CD4-positive, alpha-beta T cell (primary cell): ENCODE data around the gene ANXA4. TPM values are rescaled to one million over a fixed set of nuclear protein-coding genes. Genes with fewer than 3 reads are reported as not detected.

Experiments
- ATAC-seq: fragments of 200-7000 bp; cut with Tn5 transposase; one replicate; pipeline ENCODE4 v1.10.0; 2022; ENCODE audit warnings: mild to moderate bottlenecking; ENCODE audit not compliant: poor library complexity
- CTCF ChIA-PET: fragments of 350-600 bp; sonication (Branson Sonifier 250); formaldehyde crosslinking; loops from one replicate; lab custom pipeline; 2021; ENCODE audit warnings: antibody characterized with exemption, inconsistent platforms; lab: Charles Lee
- POLR2A ChIA-PET: fragments of 350-600 bp; sonication (Branson Sonifier 250); formaldehyde crosslinking; loops from one replicate; lab custom pipeline; 2021; ENCODE audit warnings: antibody characterized with exemption, inconsistent platforms; lab: Charles Lee
- DNase-seq, 14 experiments: peaks; one replicate each; pipeline ENCODE4 v3.0.0-alpha.2; 2013 to 2020; ENCODE audit warnings: mixed read lengths in 2 of 14
- H3K27ac ChIP-seq, 2 donors: one replicate each; pipeline versions ENCODE4 v1.5.1 to v1.7.0; 2013; ENCODE audit warnings: low read length in 2 of 2, low read depth in 1 of 2, mild to moderate bottlenecking in 1 of 2
- H3K27me3 ChIP-seq, 2 experiments: 1 replicate in 1 of 2; 2 replicates in 1 of 2; pipeline versions ENCODE4 v1.6.1 to v1.7.0; 2013; ENCODE audit warnings: low read length in 2 of 2, control low read depth in 1 of 2, mild to moderate bottlenecking in 1 of 2, moderate library complexity in 1 of 2; ENCODE audit not compliant: insufficient read depth in 2 of 2, control insufficient read depth in 1 of 2
- H3K36me3 ChIP-seq: one replicate; pipeline ENCODE4 v1.6.1; 2013; ENCODE audit warnings: low read length, control low read depth; ENCODE audit not compliant: insufficient read depth
- H3K4me1 ChIP-seq: one replicate; pipeline ENCODE4 v1.6.1; 2013; ENCODE audit warnings: low read length, control low read depth; ENCODE audit not compliant: insufficient read depth
- H3K4me3 ChIP-seq: one replicate; pipeline ENCODE4 v1.5.1; 2013; ENCODE audit warnings: mild to moderate bottlenecking, low read length, moderate library complexity
- H3K9me3 ChIP-seq, 2 experiments: 1 replicate in 1 of 2; 2 replicates in 1 of 2; pipeline versions ENCODE4 v1.6.1 to v1.7.0; 2013; ENCODE audit warnings: low read length in 2 of 2, mild to moderate bottlenecking in 2 of 2, control low read depth in 1 of 2, moderate library complexity in 1 of 2; ENCODE audit not compliant: control insufficient read depth in 1 of 2, insufficient read depth in 1 of 2
- H3K27ac Mint-ChIP-seq: one replicate; pipeline ENCODE4 v1.8.0; 2020; ENCODE audit warnings: mixed read lengths
- H3K27me3 Mint-ChIP-seq: one replicate; pipeline ENCODE4 v1.8.0; 2021; ENCODE audit warnings: mixed read lengths
- H3K36me3 Mint-ChIP-seq: one replicate; pipeline ENCODE4 v1.8.0; 2021; ENCODE audit warnings: low read depth, mixed read lengths
- H3K4me1 Mint-ChIP-seq: one replicate; pipeline ENCODE4 v1.8.0; 2021; ENCODE audit warnings: low read depth, mixed read lengths
- H3K4me3 Mint-ChIP-seq: one replicate; pipeline ENCODE4 v1.8.0; 2020; ENCODE audit warnings: mild to moderate bottlenecking, mixed read lengths
- H3K9me3 Mint-ChIP-seq: one replicate; pipeline ENCODE4 v1.8.0; 2020; ENCODE audit warnings: mixed read lengths
- CTCF ChIP-seq: fragments of 200-600 bp; IDR thresholded peaks from one replicate; pipeline ENCODE4 v1.8.0; 2022; ENCODE audit warnings: antibody characterized with exemption, mild to moderate bottlenecking
- intact Hi-C, 2 experiments: fragments of 100-400 bp; cut with DNase I in 1 of 2; cut with micrococcal nuclease in 1 of 2; formaldehyde crosslinking; loops; one replicate each; pipeline versions ENCODE4 v1.15.1 to v1.9.0; 2023 to 2025; cut with DNase I, micrococcal nuclease
- total RNA-seq, 174 experiments: library from RNA in 2 of 174; stranded (reverse) in 2 of 174; gene quantifications; one replicate each; pipeline ENCODE4 v1.2.3 and lab custom pipeline; 2021 to 2026

ANXA4 gene
- total RNA-seq, 2 experiments from 2014 or later: 4.0 to 5.3 TPM

DNA sequence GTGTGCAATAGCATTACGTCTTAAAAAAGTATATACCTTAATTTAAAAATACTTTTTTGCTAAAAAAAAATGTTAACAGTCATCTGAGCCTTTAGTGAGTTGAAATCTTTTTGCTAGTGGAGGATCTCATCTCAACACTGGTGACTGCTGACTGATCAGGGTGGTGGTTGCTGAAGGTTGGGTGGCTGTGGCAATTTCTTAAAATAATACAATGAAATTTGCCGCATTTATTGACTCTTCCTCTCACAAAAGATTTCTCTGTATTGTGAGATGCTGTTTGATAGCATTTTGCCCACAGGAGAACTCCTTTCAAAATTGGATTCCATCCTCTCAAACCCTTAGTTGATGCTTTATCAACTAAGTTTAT lies 46.1 kb upstream of the ANXA4 start:
- ATAC-seq (no peak), DNase-seq (no peak)
- no peak for TF ChIP-seq CTCF
- peaks cover 91% of the 10 kb centered on the region for H3K4me1 Mint-ChIP-seq
- no peaks in the 10 kb centered on the region for H3K9me3 Mint-ChIP-seq
- ChIA-PET CTCF (no interaction called here), POLR2A (interaction anchor here (0.6 to 6.8 kb wide), 9 partner anchors 10 to 447 kb away, joined by 3 to 214 read pairs (median 5); partner anchors contain the start of gene AAK1)
- H3K27me3 Mint-ChIP-seq: no peaks in the 10 kb centered on the region
- Histone ChIP-seq H3K27ac (no peak overlapping the region), H3K27me3 (no peaks in the 10 kb centered on the region), H3K9me3 (no peaks in the 10 kb centered on the region), H3K36me3 (no peaks in the 10 kb centered on the region), H3K4me3 (no peak overlapping the region), H3K4me1 (peaks cover 80% of the 10 kb centered on the region)
- peak overlapping the region; percentile 90 for H3K27ac Mint-ChIP-seq
- intact Hi-C loops: loop anchor here in 1 of 2 experiments (5.0 kb wide), 1 partner anchor 54 kb away; the partner anchor contains the start of gene AAK1
- H3K4me3 Mint-ChIP-seq: peak overlapping the region; percentile 69
- H3K36me3 Mint-ChIP-seq: no peaks in the 10 kb centered on the region

DNA sequence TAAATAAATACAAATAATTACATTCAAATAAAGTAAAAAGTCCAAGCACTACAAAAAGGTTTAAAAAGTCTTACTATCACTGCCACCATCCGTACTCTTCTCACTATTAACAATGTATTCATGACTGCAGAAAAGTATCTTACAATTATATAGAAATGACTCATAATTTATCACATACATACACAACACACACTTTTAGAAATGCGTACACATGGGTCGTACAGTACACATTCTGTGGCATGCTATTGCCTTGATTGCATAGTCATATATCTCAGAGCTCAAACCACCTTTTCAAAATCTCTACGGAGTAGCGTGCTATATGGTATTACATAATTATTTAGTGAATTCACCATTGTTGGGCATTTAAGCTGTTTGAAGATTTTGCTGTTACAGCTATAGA lies 41.6 kb upstream of the ANXA4 start:
- H3K4me1 Mint-ChIP-seq: peaks cover 45% of the 10 kb centered on the region
- intact Hi-C loops: no loop called here
- no peaks in the 10 kb centered on the region for H3K9me3 Mint-ChIP-seq
- ATAC-seq (no peak), DNase-seq (no peak)
- no peaks in the 10 kb centered on the region for H3K36me3 ChIP-seq
- peaks cover 40% of the 10 kb centered on the region for H3K4me1 ChIP-seq
- H3K4me3 Mint-ChIP-seq: no peak overlapping the region
- no peak for TF ChIP-seq CTCF
- H3K27me3 ChIP-seq: no peaks in the 10 kb centered on the region
- ChIA-PET POLR2A (interaction anchor here (0.7 to 1.6 kb wide), 2 partner anchors 55 to 135 kb away, joined by 3 to 4 read pairs; no protein-coding TSS in a partner anchor), CTCF (interaction anchor here (0.6 to 1.3 kb wide), 2 partner anchors 72 to 493 kb away, joined by 3 read pairs; no protein-coding TSS in a partner anchor)
- H3K27ac Mint-ChIP-seq: no peak overlapping the region
- no peak overlapping the region for H3K4me3 ChIP-seq
- no peak overlapping the region for H3K27ac ChIP-seq
- H3K9me3 ChIP-seq: no peaks in the 10 kb centered on the region
- no peaks in the 10 kb centered on the region for H3K27me3 Mint-ChIP-seq
- no peaks in the 10 kb centered on the region for H3K36me3 Mint-ChIP-seq

GRCh38 chr2:69701100-69701945 lies 40.6 kb upstream of the ANXA4 start:
- ATAC-seq: no peak

More at GRCh38 chr2:69701100-69701945, 40.6 kb upstream of the ANXA4 start:
- Histone ChIP-seq H3K27ac (no peak overlapping the region), H3K4me3 (no peak overlapping the region), H3K36me3 (no peaks in the 10 kb centered on the region), H3K27me3 (no peaks in the 10 kb centered on the region), H3K9me3 (no peaks in the 10 kb centered on the region), H3K4me1 (peaks cover 32% of the 10 kb centered on the region)
- ChIA-PET POLR2A (interaction anchor here (0.7 to 1.6 kb wide), 2 partner anchors 56 to 136 kb away, joined by 3 to 4 read pairs; no protein-coding TSS in a partner anchor), CTCF (interaction anchor here (0.6 to 1.3 kb wide), 2 partner anchors 73 to 492 kb away, joined by 3 read pairs; no protein-coding TSS in a partner anchor)
- Mint-ChIP-seq H3K4me3 (no peak overlapping the region), H3K36me3 (no peaks in the 10 kb centered on the region), H3K27ac (no peak overlapping the region), H3K27me3 (no peaks in the 10 kb centered on the region), H3K9me3 (no peaks in the 10 kb centered on the region), H3K4me1 (peaks cover 36% of the 10 kb centered on the region)
- no peak for TF ChIP-seq CTCF
- intact Hi-C loops: no loop called here
- DNase-seq: no peak
